ENCODE results near the gene RABGAP1L. TPM values are rescaled to one million over a fixed set of nuclear protein-coding genes. Genes with fewer than 3 reads are reported as not detected.

RABGAP1L gene
- total and polyA plus RNA-seq, 2 donors from 2014 or later: 16.2 to 48.5 TPM

- intact Hi-C loops (cut with DNase I): no loop called here
- no peaks in the 10 kb centered on the region for H3K36me3 ChIP-seq (ENCODE audit: control insufficient read depth in 2 of 3, insufficient read depth in 3 of 3, low read length in 3 of 3)
- no peak overlapping the region for H3K27ac ChIP-seq (ENCODE audit: low read depth in 2 of 2, low read length in 2 of 2)
- FAIRE-seq (no peak), DNase-seq (no peak)
- H3K9ac ChIP-seq (ENCODE audit: low read length in 3 of 3): no peak overlapping the region
- peaks cover 0 to 3% (median 1%) of the 10 kb centered on the region in 3 donors for H3K4me1 ChIP-seq (ENCODE audit: control insufficient read depth in 2 of 3, insufficient read depth in 2 of 3, low read depth in 1 of 3, low read length in 3 of 3)
- no peak for TF ChIP-seq CTCF (IDR thresholded peaks at IDR 0.05; ENCODE audit: borderline replicate concordance, extremely low read depth, insufficient read depth)
- H3K9me3 ChIP-seq (ENCODE audit: control insufficient read depth in 2 of 3, insufficient read depth in 1 of 3, low read length in 3 of 3): no peaks in the 10 kb centered on the region
- no peak overlapping the region for H3K4me3 ChIP-seq (ENCODE audit: low read length in 3 of 3)
- H3K27me3 ChIP-seq (ENCODE audit: control insufficient read depth, insufficient read depth, low read length): no peaks in the 10 kb centered on the region
Observed at GRCh38 chr1:174996476-174996875, 837.2 kb downstream of the RABGAP1L start.

GRCh38 chr1:174997041-174997440 is 837.7 kb downstream of the RABGAP1L start:
- no peak overlapping the region for H3K9ac ChIP-seq (ENCODE audit: low read length in 3 of 3)
- intact Hi-C loops (cut with DNase I): no loop called here

GRCh38 chr1:174998569-174999215 is 839.4 kb downstream of the RABGAP1L start:
- FAIRE-seq: no peak

More at GRCh38 chr1:174997041-174997440, 837.7 kb downstream of the RABGAP1L start:
- no peak for TF ChIP-seq CTCF (IDR thresholded peaks at IDR 0.05; ENCODE audit: borderline replicate concordance, extremely low read depth, insufficient read depth)
- no peak for FAIRE-seq
- Histone ChIP-seq H3K27ac (ENCODE audit: low read depth in 2 of 2, low read length in 2 of 2) (no peak overlapping the region), H3K36me3 (ENCODE audit: control insufficient read depth in 2 of 3, insufficient read depth in 3 of 3, low read length in 3 of 3) (no peaks in the 10 kb centered on the region), H3K4me1 (ENCODE audit: control insufficient read depth in 2 of 3, insufficient read depth in 2 of 3, low read depth in 1 of 3, low read length in 3 of 3) (peaks cover 0 to 3% (median 3%) of the 10 kb centered on the region in 3 donors), H3K4me3 (ENCODE audit: low read length in 3 of 3) (no peak overlapping the region), H3K9me3 (ENCODE audit: control insufficient read depth in 2 of 3, insufficient read depth in 1 of 3, low read length in 3 of 3) (no peaks in the 10 kb centered on the region), H3K27me3 (ENCODE audit: control insufficient read depth, insufficient read depth, low read length) (no peaks in the 10 kb centered on the region)
- no peak for DNase-seq

More at GRCh38 chr1:174998569-174999215, 839.4 kb downstream of the RABGAP1L start:
- Histone ChIP-seq H3K27me3 (ENCODE audit: control insufficient read depth, insufficient read depth, low read length) (no peaks in the 10 kb centered on the region), H3K4me1 (ENCODE audit: control insufficient read depth in 2 of 3, insufficient read depth in 2 of 3, low read depth in 1 of 3, low read length in 3 of 3) (peaks cover 0 to 3% (median 3%) of the 10 kb centered on the region in 3 donors), H3K9ac (ENCODE audit: low read length in 3 of 3) (peak overlapping the region; percentile 28 to 100 (median 99)), H3K27ac (ENCODE audit: low read depth in 2 of 2, low read length in 2 of 2) (peak overlapping the region; percentile 98 to 99), H3K36me3 (ENCODE audit: control insufficient read depth in 2 of 3, insufficient read depth in 3 of 3, low read length in 3 of 3) (no peaks in the 10 kb centered on the region), H3K4me3 (ENCODE audit: low read length in 3 of 3) (peak overlapping the region; percentile 80 to 100 (median 92)), H3K9me3 (ENCODE audit: control insufficient read depth in 2 of 3, insufficient read depth in 1 of 3, low read length in 3 of 3) (no peaks in the 10 kb centered on the region)
- DNase-seq: peak; percentile 47 to 86 (median 71)
- peak; percentile 64 for TF ChIP-seq CTCF (IDR thresholded peaks at IDR 0.05; ENCODE audit: borderline replicate concordance, extremely low read depth, insufficient read depth)
- intact Hi-C loops (cut with DNase I): no loop called here
